Activated gamma-delta T cell (primary cell): ENCODE results near the gene ZNF280D.
"Not testable (repeated sequence)": the region's sequence is repeated elsewhere in the genome, so short reads cannot be mapped to it uniquely, and the experiment has no call there.

Experiments used
- DNase-seq: peaks from one replicate; lab custom pipeline; 2025; lab: John Stamatoyannopoulos, UW

Gene ZNF280D

GRCh38 chr15:56718560-56718959, 14.7 kb downstream of the ZNF280D start:
- DNase-seq: no peak

DNA sequence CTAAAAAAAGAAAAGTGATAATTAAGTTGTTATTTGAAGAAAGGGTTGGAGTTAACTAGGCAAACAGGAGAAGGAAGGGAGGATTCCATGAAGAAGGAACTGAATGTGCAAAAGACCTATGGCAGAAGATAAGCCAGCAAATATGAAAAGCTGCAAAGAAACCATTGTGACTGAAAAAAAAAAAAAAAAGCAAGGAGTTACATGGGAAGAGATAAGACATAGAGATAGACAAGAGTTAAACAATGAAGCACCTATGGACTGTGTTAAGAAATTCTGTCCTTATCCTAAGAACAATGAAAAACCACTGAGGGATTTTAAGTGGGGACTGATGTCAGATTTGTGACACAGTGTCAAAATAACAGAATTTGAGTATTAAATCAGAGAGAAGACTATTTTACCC, 17.0 kb downstream of the ZNF280D start:
- no peak for DNase-seq

DNA sequence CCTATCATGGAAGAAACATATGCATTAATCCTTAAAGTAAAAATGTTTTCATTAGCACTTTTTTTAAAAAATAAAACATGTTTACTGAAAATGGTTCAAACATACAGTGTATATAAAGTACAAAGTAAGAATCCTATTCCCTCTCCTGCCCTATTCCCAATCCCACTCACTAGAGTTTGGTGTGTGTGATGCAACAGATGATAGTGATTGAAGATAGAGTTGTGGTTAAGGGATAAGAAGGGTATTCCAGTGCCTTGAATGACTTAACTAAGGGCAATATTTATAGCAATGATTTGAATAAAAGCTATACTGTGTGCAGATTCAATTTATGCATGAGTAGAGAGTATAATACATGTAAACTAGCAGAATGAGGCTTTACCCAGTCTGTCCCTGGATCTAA, 18.1 kb downstream of the ZNF280D start:
- no peak for DNase-seq

DNA sequence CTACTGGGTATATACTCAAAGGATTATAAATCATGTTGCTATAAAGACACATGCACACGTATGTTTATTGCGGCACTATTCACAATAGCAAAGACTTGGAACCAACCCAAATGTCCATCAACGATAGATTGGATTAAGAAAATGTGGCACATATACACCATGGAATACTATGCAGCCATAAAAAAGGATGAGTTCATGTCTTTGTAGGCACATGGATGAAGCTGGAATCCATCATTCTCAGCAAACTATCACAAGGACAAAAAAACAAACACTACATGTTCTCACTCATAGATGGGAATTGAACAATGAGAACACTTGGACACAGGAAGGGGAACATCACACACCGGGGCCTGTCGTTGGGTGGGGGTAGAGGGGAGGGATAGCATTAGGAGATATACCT, 23.8 kb downstream of the ZNF280D start:
- not testable (repeated sequence) for DNase-seq

GRCh38 chr15:56699743-56700142, 33.6 kb downstream of the ZNF280D start:
- DNase-seq: no peak

DNA sequence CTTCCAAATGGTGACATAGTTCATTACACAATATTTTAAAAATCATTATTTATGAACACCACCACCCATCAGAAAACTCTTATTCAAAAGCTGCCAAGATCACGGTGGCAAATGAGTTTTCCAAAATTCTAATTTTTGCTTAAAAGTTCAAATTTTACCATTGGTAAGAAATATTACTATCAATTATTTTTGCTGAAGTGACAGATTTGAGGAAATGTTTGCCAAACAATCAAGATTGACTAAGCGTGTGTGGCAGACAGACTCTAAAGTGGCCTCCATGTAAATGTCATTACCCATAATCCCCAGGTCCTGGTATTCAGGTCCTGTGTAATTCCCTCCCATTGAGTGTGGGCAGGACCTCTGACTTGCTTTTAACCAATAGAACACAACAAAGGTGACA, 35.0 kb downstream of the ZNF280D start:
- DNase-seq: no peak

GRCh38 chr15:56693761-56694160, 39.5 kb downstream of the ZNF280D start:
- DNase-seq: no peak

GRCh38 chr15:56690733-56691132, 42.6 kb downstream of the ZNF280D start:
- DNase-seq: no peak

DNA sequence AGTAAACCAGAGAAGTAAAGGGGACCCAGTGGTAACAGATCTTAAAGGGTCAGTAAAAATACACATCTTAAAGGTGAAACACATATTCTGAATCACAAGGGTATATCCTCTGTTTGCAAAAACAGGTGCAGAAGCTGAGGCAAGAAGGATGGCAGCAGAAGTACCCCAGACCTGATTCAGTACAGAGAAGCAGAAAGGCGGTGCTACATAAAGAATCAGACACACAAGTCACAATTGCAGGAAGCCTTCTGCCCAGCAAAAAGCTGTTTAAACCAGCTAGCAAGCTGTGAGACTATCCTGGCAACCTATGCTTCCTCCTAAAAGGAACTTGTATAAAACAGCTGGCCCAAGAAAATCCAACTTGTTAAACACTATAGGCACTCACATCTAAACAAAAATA, 49.4 kb downstream of the ZNF280D start:
- no peak for DNase-seq

DNA sequence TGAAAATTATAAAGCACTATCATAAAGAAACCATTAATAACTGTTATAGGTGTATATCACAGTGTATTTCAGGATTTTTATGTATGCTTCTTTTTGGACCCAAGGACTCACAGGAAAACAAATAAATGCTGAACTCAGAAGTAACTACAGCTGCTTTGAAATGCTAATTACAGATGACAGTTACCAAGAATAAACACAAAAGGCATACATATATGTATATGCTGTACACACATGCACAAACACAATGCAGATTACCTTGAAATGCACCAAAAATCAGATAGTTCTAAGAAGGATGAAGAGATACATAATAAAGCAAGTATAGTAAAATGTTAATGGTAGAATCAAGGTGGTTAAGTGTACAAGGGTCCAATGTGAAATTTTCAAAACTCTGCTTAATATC, 52.2 kb downstream of the ZNF280D start:
- DNase-seq: no peak

DNA sequence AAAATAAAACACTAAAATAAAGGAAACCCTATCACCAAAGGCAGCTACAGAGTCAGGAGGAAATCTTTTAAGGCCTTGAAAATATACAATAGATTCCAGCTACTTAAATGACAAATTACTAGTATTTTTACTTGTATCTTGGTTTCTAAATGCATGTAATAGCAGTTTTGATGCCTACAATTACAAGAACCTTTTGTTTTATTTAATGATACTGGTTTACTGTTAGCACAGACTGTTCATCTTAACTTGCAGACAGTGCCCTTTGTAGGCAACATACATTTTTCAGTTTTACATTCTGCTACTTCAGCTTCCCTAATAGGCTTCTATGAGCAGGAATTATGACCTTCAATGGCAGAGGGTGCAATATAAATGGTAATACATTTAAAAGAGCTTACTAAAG, 54.1 kb downstream of the ZNF280D start:
- DNase-seq: no peak

- no peak for DNase-seq
These were observed 54.7 kb downstream of the ZNF280D start for GRCh38 chr15:56678571-56678970.

- no peak for DNase-seq
These were observed 56.0 kb downstream of the ZNF280D start for GRCh38 chr15:56677271-56677670.

DNA sequence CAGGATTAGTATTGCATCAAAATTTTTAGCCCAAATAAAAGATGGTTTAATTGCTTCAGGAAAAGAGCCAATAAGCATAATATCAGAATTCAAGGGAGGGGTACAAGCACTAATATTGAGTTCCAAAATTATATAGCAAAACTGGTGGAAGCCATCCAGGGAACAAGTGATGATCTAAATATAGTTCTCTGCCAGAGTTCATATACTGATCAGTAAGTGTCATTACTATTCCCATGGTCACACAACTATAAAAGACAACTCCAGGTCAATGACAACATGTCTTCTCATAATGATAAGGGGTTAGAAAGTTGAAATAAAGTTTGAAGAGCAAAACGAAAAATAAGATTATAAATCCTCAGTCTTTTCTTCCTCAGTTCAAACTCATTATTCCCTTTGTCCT, 57.4 kb downstream of the ZNF280D start:
- DNase-seq: no peak

DNA sequence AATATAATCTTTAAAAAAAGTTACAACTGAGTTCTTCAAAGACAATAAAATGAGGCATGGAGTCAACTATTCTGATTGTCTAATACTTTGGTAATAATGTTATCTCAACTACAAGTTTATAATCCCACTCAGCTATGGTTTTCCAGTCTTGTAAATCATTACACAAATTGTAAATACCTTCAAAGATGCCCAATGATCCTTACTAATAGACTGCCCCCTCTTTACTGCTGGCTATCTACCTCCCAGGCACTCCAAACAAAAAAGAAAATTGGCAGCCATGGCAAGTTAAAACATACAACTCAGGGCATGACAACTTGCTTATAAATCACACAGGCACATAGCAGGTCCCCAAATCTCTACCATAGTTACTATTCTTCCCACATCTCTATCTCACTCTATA, 58.5 kb downstream of the ZNF280D start:
- DNase-seq: no peak

DNA sequence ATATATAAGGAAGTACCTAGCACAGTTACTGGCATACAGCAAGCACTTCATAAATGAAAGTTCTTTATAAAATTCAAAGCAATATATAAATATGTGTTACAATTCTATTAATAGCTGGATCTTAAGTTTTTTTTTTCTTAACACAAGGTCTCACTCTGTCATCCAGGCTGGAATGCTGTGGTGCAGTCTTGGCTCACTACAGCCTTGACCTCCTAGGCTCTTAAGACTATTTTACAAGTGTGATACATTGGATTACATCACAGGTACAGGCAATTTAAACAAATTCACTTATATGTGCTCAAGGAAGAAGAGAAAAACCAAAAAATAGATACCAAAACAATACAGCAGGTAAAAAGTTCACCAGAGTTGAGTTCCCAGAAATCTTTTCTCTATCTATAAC, 60.6 kb downstream of the ZNF280D start:
- no peak for DNase-seq

DNA sequence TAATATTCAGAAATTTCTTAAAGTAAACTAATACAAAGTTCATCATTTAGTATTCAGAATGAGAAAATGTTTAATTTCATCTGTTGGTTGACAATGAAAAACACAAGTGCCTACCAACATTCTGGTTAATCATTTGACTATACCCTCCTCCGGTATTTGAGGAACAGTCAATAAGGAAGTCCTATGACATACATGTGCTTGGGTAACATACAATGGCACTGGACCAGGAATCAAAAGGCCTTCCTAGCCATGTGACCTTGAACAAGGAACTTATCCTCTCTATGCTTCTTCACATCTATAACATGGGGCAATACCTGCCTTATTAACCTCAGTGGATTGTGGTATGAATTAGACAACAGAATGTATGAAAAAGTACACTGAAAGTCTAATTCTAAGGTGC, 65.8 kb downstream of the ZNF280D start:
- DNase-seq: no peak

DNA sequence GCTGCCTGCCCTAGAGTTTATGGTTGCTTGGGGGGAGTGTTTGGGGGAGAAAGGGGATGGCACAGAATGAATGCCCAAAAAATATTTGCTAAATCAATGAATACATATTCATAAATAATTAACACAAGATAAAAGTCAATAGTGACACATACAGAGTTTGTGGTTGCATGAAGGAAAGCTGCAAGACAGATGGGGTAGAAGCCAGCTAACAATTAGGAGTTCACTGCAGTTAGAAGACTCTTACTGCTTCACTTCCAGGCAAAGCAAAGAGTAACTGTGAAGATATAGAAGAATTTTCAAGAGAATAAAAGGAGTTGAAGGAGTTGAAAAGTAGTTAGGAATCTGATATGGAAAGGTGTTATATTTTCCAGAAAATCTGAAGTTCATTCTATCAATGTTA, 72.4 kb downstream of the ZNF280D start:
- no peak for DNase-seq

DNA sequence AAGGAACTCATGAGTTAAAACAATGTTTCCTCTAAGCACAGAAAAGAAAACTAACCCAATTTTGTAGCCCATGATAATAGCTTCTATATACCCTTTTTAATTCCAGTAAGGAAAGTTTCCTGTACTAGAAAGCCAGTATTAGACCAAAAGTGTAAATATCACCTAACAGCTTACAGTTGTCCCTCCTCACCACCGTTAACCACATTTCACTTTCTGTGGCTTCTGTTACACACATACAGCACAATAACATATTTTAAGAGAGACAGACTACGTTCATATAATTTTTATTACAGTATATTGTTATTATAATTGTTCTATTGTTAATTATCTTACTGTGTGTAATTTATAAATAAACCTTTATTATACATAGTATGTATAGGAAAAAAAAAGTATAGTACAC, 74.1 kb downstream of the ZNF280D start:
- no peak for DNase-seq

DNA sequence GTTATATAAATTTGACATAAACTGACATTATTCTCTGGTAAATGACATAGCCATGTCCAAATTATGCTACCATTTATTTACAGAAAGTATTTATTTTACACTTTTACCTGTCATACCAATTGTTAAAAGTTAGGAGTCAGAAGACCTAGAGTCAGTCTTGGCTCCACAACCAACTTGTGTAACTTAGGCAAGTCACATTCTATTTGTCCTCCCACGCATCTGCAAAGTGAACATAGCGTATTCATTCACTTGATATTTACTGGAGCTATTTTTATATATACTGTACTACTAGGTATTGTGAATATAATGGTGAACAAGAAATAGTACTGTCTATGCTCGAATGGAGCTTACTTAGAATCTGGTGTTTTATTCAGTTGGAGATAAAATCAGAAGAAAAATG, 78.7 kb downstream of the ZNF280D start:
- no peak for DNase-seq

GRCh38 chr15:56654216-56654615, 79.1 kb downstream of the ZNF280D start:
- no peak for DNase-seq

- DNase-seq: no peak
These were observed 79.5 kb downstream of the ZNF280D start for GRCh38 chr15:56653787-56654186.

DNA sequence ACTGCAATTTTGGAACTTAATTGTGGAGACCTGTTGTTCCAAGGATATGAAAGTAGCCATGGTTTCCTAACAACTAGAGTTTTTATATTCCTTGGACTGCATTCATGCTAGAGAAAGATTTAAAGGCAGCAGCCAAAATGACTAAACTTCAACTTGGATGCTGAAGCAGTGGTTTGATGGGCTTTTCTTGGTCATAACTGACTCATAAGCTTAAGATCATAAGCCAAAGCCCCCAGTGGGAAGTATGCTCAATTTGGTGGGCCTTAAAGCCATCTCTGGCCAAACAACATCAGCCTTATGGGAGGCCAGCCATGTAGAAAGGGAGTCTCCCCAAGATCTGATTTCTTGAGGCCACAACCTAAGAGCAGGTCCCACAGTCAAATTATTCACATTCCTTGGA, 80.2 kb downstream of the ZNF280D start:
- no peak for DNase-seq

GRCh38 chr15:56648311-56648710, 85.0 kb downstream of the ZNF280D start:
- no peak for DNase-seq

- no peak for DNase-seq
These were observed 92.8 kb downstream of the ZNF280D start for GRCh38 chr15:56640549-56640948.
